Lung (tissue), 12 donors: ENCODE measurements around the gene ADGRB2. TPM values are rescaled to one million over a fixed set of nuclear protein-coding genes. Genes with fewer than 3 reads are reported as not detected.

Experiments
- ATAC-seq: fragments of 200-7000 bp; cut with Tn5 transposase; one replicate; pipeline ENCODE4 v1.9.1; 2020; ENCODE audit warnings: moderate number of reproducible peaks; ENCODE audit not compliant: insufficient read depth, low FRiP score
- DNase-seq, 3 donors: peaks; one replicate each; pipeline ENCODE4 v3.0.0-alpha.2; 2013 to 2017
- H3K27ac ChIP-seq, 2 donors: one replicate each; pipeline ENCODE4 v1.5.1; 2013; ENCODE audit warnings: mild to moderate bottlenecking in 2 of 2, moderate library complexity in 2 of 2, control low read depth in 1 of 2, inconsistent platforms in 1 of 2, low read depth in 1 of 2, low read length in 1 of 2
- H3K27me3 ChIP-seq, 3 donors: one replicate each; pipeline ENCODE4 v1.5.1; 2013; ENCODE audit warnings: low read length in 2 of 3; ENCODE audit not compliant: control insufficient read depth in 3 of 3, insufficient read depth in 3 of 3
- H3K36me3 ChIP-seq, 4 donors: one replicate each; pipeline ENCODE4 v1.5.1; 2013; ENCODE audit warnings: low read length in 4 of 4, mild to moderate bottlenecking in 1 of 4, moderate library complexity in 1 of 4; ENCODE audit not compliant: control insufficient read depth in 4 of 4, insufficient read depth in 4 of 4
- H3K4me1 ChIP-seq, 5 donors: one replicate each; pipeline ENCODE4 v1.5.1; 2013; ENCODE audit warnings: low read length in 5 of 5, mild to moderate bottlenecking in 2 of 5, moderate library complexity in 1 of 5; ENCODE audit not compliant: control insufficient read depth in 5 of 5, insufficient read depth in 5 of 5
- H3K4me3 ChIP-seq: one replicate; pipeline ENCODE4 v1.5.1; 2013; ENCODE audit warnings: mild to moderate bottlenecking, control low read depth, moderate library complexity
- H3K9ac ChIP-seq, 2 donors: one replicate each; pipeline ENCODE4 v1.5.1; 2013; ENCODE audit warnings: low read length in 2 of 2, control low read depth in 1 of 2; ENCODE audit not compliant: insufficient read depth in 1 of 2
- H3K9me3 ChIP-seq, 4 donors: one replicate each; pipeline ENCODE4 v1.5.1; 2013; ENCODE audit warnings: low read length in 3 of 4, mild to moderate bottlenecking in 1 of 4, moderate library complexity in 1 of 4; ENCODE audit not compliant: control insufficient read depth in 4 of 4, insufficient read depth in 3 of 4
- CTCF ChIP-seq: IDR thresholded peaks from 2 replicates; pipeline ENCODE4 v1.5.1; 2012; ENCODE audit warnings: mild to moderate bottlenecking; ENCODE audit errors: control extremely low read depth, extremely low read depth
- WGBS, 2 donors: extraction: QIAGEN DNeasy Blood & Tissue Kit; methylation state at CpG; one replicate each; pipeline ENCODE4 v1.1.7; 2013; 5-methylcytosine and 5-hydroxymethylcytosine counted together
- polyA plus RNA-seq, 2 donors: library from polyadenylated mRNA; stranded (reverse); fragments of 200-250 nt; gene quantifications; one replicate each; pipeline ENCODE4 v1.2.1, GENCODE V29; 2013
- total RNA-seq, 2 donors: library from RNA; depleted of rRNA in 1 of 2; stranded (reverse); fragments of >200 nt in 1 of 2; gene quantifications; one replicate each; pipeline ENCODE4 v1.2.1, GENCODE V29; 2014 to 2021
- donor health status: control.
- donor health status: control.
- donor health status: Bipolar disorder and iron deficiency.
- donor health status: healthy.
- donor health status: DM: yes; HTN: yes; CAD: no.

The ADGRB2 gene
- total and polyA plus RNA-seq, 4 donors: 0.44 to 7.6 (median 1.3) TPM

DNA sequence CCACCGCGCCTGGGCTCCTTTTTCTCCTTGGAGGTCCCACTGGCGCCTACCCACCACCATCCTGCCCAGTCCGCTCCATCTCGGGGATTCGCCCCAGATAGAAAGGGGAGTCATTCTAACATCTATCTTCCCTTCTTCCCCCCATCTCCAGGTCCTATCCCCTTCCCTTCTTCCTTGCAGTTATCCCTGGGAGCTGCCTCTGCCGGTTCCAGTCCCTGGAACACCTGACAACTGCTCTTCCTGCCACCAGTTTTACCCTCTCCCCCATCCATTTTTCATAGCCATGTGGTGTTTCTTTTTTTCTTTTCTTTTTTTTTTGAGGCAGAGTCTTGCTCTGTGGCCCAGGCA, 48.3 kb downstream of the ADGRB2 start:
- Histone ChIP-seq H3K9me3 (no peaks in the 10 kb centered on the region), H3K36me3 (no peaks in the 10 kb centered on the region), H3K27me3 (peaks cover 0 to 6% (median 0%) of the 10 kb centered on the region in 3 donors), H3K4me3 (no peak overlapping the region), H3K9ac (no peak overlapping the region), H3K27ac (no peak overlapping the region), H3K4me1 (peaks cover 0 to 38% (median 8%) of the 10 kb centered on the region in 5 donors)
- ATAC-seq (no peak), DNase-seq (no peak)
- no peak for TF ChIP-seq CTCF
- 6 to 13% methylated on average over 4 to 7 of the region's 7 CpGs for WGBS, 2 donors

GRCh38 chr1:31715087-31715872, 48.9 kb downstream of the ADGRB2 start:
- Histone ChIP-seq H3K4me1 (peaks cover 0 to 38% (median 8%) of the 10 kb centered on the region in 5 donors), H3K36me3 (no peaks in the 10 kb centered on the region), H3K27me3 (peaks cover 0 to 6% (median 0%) of the 10 kb centered on the region in 3 donors), H3K9me3 (no peaks in the 10 kb centered on the region), H3K27ac (peak overlapping the region; percentile 76 to 81), H3K4me3 (peak overlapping the region; percentile 2), H3K9ac (no peak overlapping the region)
- WGBS, 2 donors: 1 to 3% methylated on average over 39 to 44 of the region's 44 CpGs
- TF ChIP-seq CTCF: peak; percentile 42
- DNase-seq (peak; percentile 97 to 98 (median 98)), ATAC-seq (peak; percentile 92)

DNA sequence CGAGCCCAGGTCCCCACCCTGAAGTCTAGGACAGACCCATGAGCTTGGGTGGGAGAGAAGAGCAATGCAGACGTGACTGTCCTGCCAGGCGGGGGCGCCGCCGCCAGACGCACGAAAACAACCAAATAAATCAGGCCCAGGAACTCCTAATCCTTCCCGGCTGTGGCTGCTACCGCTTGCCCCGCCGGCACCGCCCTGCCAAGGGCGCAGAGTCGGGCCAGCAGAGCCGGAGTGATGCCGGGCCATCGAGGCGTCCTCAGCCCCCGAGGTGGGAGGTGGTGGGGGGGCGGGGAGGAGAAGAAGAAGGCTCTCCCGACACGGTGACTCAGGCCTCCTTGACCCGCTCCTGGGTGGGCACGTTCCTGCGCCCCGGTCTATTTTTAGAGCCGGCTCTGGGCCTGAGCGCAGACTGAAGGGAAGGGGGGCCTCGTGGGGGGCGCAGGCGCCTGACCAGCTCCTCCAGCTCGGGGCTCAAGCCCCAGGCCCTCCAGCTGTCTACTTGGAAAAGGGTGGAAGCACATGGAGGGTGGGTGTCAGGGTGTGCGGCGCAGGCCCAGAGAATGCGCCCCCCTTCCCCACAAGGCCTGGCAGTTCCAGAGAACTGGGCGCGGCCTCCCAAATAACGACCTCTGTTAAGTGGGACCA, 49.6 kb downstream of the ADGRB2 start:
- H3K27me3 ChIP-seq: peaks cover 0 to 6% (median 0%) of the 10 kb centered on the region in 3 donors
- H3K9ac ChIP-seq: no peak overlapping the region
- WGBS, 2 donors: 2 to 5% methylated on average over 36 to 39 of the region's 39 CpGs
- H3K4me1 ChIP-seq: peaks cover 0 to 38% (median 8%) of the 10 kb centered on the region in 5 donors
- no peaks in the 10 kb centered on the region for H3K36me3 ChIP-seq
- TF ChIP-seq CTCF: peak; percentile 12
- H3K9me3 ChIP-seq: no peaks in the 10 kb centered on the region
- DNase-seq (no peak), ATAC-seq (peak; percentile 17)
- H3K4me3 ChIP-seq: no peak overlapping the region
- peak overlapping the region; percentile 76 to 81 for H3K27ac ChIP-seq
